CD4-positive, alpha-beta T cell (primary cell): ENCODE data around the gene MAPT. TPM values are rescaled to one million over a fixed set of nuclear protein-coding genes. Genes with fewer than 3 reads are reported as not detected.
A peak's percentile ranks its signal among the peaks of the same experiment; 100 is the strongest.

Experiments
- ATAC-seq: fragments of 200-7000 bp; cut with Tn5 transposase; one replicate; pipeline ENCODE4 v1.10.0; 2022; ENCODE audit warnings: mild to moderate bottlenecking; ENCODE audit not compliant: poor library complexity
- CTCF ChIA-PET: fragments of 350-600 bp; sonication (Branson Sonifier 250); formaldehyde crosslinking; loops from one replicate; lab custom pipeline; 2021; ENCODE audit warnings: antibody characterized with exemption, inconsistent platforms; lab: Charles Lee
- POLR2A ChIA-PET: fragments of 350-600 bp; sonication (Branson Sonifier 250); formaldehyde crosslinking; loops from one replicate; lab custom pipeline; 2021; ENCODE audit warnings: antibody characterized with exemption, inconsistent platforms; lab: Charles Lee
- DNase-seq, 14 experiments: peaks; one replicate each; pipeline ENCODE4 v3.0.0-alpha.2; 2013 to 2020; ENCODE audit warnings: mixed read lengths in 2 of 14
- H3K27ac ChIP-seq, 2 donors: one replicate each; pipeline versions ENCODE4 v1.5.1 to v1.7.0; 2013; ENCODE audit warnings: low read length in 2 of 2, low read depth in 1 of 2, mild to moderate bottlenecking in 1 of 2
- H3K27me3 ChIP-seq, 2 experiments: 1 replicate in 1 of 2; 2 replicates in 1 of 2; pipeline versions ENCODE4 v1.6.1 to v1.7.0; 2013; ENCODE audit warnings: low read length in 2 of 2, control low read depth in 1 of 2, mild to moderate bottlenecking in 1 of 2, moderate library complexity in 1 of 2; ENCODE audit not compliant: insufficient read depth in 2 of 2, control insufficient read depth in 1 of 2
- H3K36me3 ChIP-seq: one replicate; pipeline ENCODE4 v1.6.1; 2013; ENCODE audit warnings: low read length, control low read depth; ENCODE audit not compliant: insufficient read depth
- H3K4me1 ChIP-seq: one replicate; pipeline ENCODE4 v1.6.1; 2013; ENCODE audit warnings: low read length, control low read depth; ENCODE audit not compliant: insufficient read depth
- H3K4me3 ChIP-seq: one replicate; pipeline ENCODE4 v1.5.1; 2013; ENCODE audit warnings: mild to moderate bottlenecking, low read length, moderate library complexity
- H3K9me3 ChIP-seq, 2 experiments: 1 replicate in 1 of 2; 2 replicates in 1 of 2; pipeline versions ENCODE4 v1.6.1 to v1.7.0; 2013; ENCODE audit warnings: low read length in 2 of 2, mild to moderate bottlenecking in 2 of 2, control low read depth in 1 of 2, moderate library complexity in 1 of 2; ENCODE audit not compliant: control insufficient read depth in 1 of 2, insufficient read depth in 1 of 2
- H3K27ac Mint-ChIP-seq: one replicate; pipeline ENCODE4 v1.8.0; 2020; ENCODE audit warnings: mixed read lengths
- H3K27me3 Mint-ChIP-seq: one replicate; pipeline ENCODE4 v1.8.0; 2021; ENCODE audit warnings: mixed read lengths
- H3K36me3 Mint-ChIP-seq: one replicate; pipeline ENCODE4 v1.8.0; 2021; ENCODE audit warnings: low read depth, mixed read lengths
- H3K4me1 Mint-ChIP-seq: one replicate; pipeline ENCODE4 v1.8.0; 2021; ENCODE audit warnings: low read depth, mixed read lengths
- H3K4me3 Mint-ChIP-seq: one replicate; pipeline ENCODE4 v1.8.0; 2020; ENCODE audit warnings: mild to moderate bottlenecking, mixed read lengths
- H3K9me3 Mint-ChIP-seq: one replicate; pipeline ENCODE4 v1.8.0; 2020; ENCODE audit warnings: mixed read lengths
- intact Hi-C, 2 experiments: fragments of 100-400 bp; cut with DNase I in 1 of 2; cut with micrococcal nuclease in 1 of 2; formaldehyde crosslinking; loops; one replicate each; pipeline versions ENCODE4 v1.15.1 to v1.9.0; 2023 to 2025; cut with DNase I, micrococcal nuclease
- total RNA-seq, 174 experiments: library from RNA in 2 of 174; stranded (reverse) in 2 of 174; gene quantifications; one replicate each; pipeline ENCODE4 v1.2.3 and lab custom pipeline; 2021 to 2026
- TF ChIP-seq, protein P1 (sequence below): fragments of 200-600 bp; IDR thresholded peaks from one replicate; pipeline ENCODE4 v1.8.0; 2022; ENCODE audit warnings: antibody characterized with exemption, mild to moderate bottlenecking

MAPT gene
- total RNA-seq, 2 experiments from 2014 or later, result 0.41 to 0.53 TPM

- Histone ChIP-seq H3K4me3 (no peak overlapping the region), H3K36me3 (peaks cover 56% of the 10 kb centered on the region), H3K4me1 (no peaks in the 10 kb centered on the region), H3K27me3 (no peaks in the 10 kb centered on the region), H3K9me3 (no peaks in the 10 kb centered on the region), H3K27ac (no peak overlapping the region)
- POLR2A ChIA-PET, result no interaction called here
- TF ChIP-seq, protein P1, sequence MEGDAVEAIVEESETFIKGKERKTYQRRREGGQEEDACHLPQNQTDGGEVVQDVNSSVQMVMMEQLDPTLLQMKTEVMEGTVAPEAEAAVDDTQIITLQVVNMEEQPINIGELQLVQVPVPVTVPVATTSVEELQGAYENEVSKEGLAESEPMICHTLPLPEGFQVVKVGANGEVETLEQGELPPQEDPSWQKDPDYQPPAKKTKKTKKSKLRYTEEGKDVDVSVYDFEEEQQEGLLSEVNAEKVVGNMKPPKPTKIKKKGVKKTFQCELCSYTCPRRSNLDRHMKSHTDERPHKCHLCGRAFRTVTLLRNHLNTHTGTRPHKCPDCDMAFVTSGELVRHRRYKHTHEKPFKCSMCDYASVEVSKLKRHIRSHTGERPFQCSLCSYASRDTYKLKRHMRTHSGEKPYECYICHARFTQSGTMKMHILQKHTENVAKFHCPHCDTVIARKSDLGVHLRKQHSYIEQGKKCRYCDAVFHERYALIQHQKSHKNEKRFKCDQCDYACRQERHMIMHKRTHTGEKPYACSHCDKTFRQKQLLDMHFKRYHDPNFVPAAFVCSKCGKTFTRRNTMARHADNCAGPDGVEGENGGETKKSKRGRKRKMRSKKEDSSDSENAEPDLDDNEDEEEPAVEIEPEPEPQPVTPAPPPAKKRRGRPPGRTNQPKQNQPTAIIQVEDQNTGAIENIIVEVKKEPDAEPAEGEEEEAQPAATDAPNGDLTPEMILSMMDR, result no peak
- ATAC-seq (no peak), DNase-seq (no peak)
- intact Hi-C loops, result no loop called here
- Mint-ChIP-seq H3K9me3 (no peaks in the 10 kb centered on the region), H3K27me3 (no peaks in the 10 kb centered on the region), H3K36me3 (peaks cover 78% of the 10 kb centered on the region), H3K4me1 (peaks cover 40% of the 10 kb centered on the region), H3K4me3 (no peak overlapping the region), H3K27ac (peak overlapping the region; percentile 37)
- CTCF ChIA-PET, result no interaction called here
Measured at GRCh38 chr17:46053911-46054534, 159.7 kb downstream of the MAPT start.

DNA sequence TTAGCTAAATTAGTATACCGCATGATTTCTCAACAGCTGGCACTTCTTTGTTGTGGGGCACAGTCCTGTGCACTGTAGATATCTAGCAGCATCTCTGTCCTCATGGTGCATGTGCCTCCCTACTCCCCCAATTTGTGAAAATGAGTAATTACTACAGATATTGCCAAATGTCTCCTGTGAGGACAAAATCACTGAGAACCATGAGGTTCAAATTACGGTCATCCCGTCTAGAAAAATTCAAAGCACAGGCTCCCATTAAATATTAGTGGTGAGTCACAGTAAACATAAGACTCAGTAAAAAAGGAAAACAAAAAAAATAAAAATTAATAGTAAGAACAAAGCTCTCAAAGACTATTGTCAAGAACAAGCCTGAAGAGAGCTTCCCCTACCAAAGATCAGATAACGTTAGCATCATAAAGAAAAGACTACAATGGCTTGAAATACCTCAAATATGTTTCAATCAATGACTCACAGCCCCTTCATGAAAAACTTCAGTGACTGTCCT, 162.5 kb downstream of the MAPT start:
- intact Hi-C loops, result no loop called here
- Mint-ChIP-seq H3K27ac (peak overlapping the region; percentile 73), H3K9me3 (no peaks in the 10 kb centered on the region), H3K4me1 (peaks cover 50% of the 10 kb centered on the region), H3K36me3 (peaks cover 73% of the 10 kb centered on the region), H3K27me3 (no peaks in the 10 kb centered on the region), H3K4me3 (no peak overlapping the region)
- Histone ChIP-seq H3K27me3 (no peaks in the 10 kb centered on the region), H3K9me3 (no peaks in the 10 kb centered on the region), H3K4me3 (no peak overlapping the region), H3K36me3 (peaks cover 50% of the 10 kb centered on the region), H3K27ac (no peak overlapping the region), H3K4me1 (no peaks in the 10 kb centered on the region)
- ChIA-PET POLR2A (interaction anchor here (4.2 kb wide), 1 partner anchor 136 kb away, joined by 18 read pairs; the partner anchor contains the start of gene KANSL1), CTCF (interaction anchor here (1.2 to 3.0 kb wide), 3 partner anchors 13 to 156 kb away, joined by 4 to 11 read pairs (median 5); partner anchors contain the start of gene KANSL1)
- TF ChIP-seq, protein P1, result no peak
- ATAC-seq, result no peak
- DNase-seq, result no peak

GRCh38 chr17:46057366-46057765, 163.0 kb downstream of the MAPT start:
- peaks cover 45% of the 10 kb centered on the region for H3K4me1 Mint-ChIP-seq

More at GRCh38 chr17:46057366-46057765, 163.0 kb downstream of the MAPT start:
- intact Hi-C loops, result no loop called here
- no peaks in the 10 kb centered on the region for H3K27me3 Mint-ChIP-seq
- ChIA-PET POLR2A (interaction anchor here (4.2 kb wide), 1 partner anchor 136 kb away, joined by 18 read pairs; the partner anchor contains the start of gene KANSL1), CTCF (interaction anchor here (1.0 to 3.0 kb wide), 5 partner anchors 13 to 156 kb away, joined by 3 to 14 read pairs (median 5); partner anchors contain the start of gene KANSL1)
- DNase-seq, result no peak
- ATAC-seq, result no peak
- Histone ChIP-seq H3K27ac (no peak overlapping the region), H3K4me3 (no peak overlapping the region), H3K36me3 (peaks cover 50% of the 10 kb centered on the region), H3K9me3 (no peaks in the 10 kb centered on the region), H3K4me1 (no peaks in the 10 kb centered on the region), H3K27me3 (no peaks in the 10 kb centered on the region)
- no peaks in the 10 kb centered on the region for H3K9me3 Mint-ChIP-seq
- no peak overlapping the region for H3K4me3 Mint-ChIP-seq
- H3K36me3 Mint-ChIP-seq, result peaks cover 72% of the 10 kb centered on the region
- H3K27ac Mint-ChIP-seq, result peak overlapping the region; percentile 73
- TF ChIP-seq, protein P1, result no peak
